AG09319 (cell line): Measurements from ENCODE around the gene DIS3L.
"Not testable (repeated sequence)": the region's sequence is repeated elsewhere in the genome, so short reads cannot be mapped to it uniquely, and the experiment has no call there.

ENCODE experiments used
- DNase-seq: peaks from one replicate; pipeline ENCODE4 v3.0.0-alpha.2; 2010; ENCODE audit warnings: low read depth; ENCODE audit errors: extremely low read depth
- TF ChIP-seq, protein P1 (sequence below): IDR thresholded peaks from 2 replicates; pipeline ENCODE4 v1.5.1; 2011; ENCODE audit warnings: low read depth, mild to moderate bottlenecking, inconsistent platforms, low read length, moderate library complexity

DIS3L gene

DNA sequence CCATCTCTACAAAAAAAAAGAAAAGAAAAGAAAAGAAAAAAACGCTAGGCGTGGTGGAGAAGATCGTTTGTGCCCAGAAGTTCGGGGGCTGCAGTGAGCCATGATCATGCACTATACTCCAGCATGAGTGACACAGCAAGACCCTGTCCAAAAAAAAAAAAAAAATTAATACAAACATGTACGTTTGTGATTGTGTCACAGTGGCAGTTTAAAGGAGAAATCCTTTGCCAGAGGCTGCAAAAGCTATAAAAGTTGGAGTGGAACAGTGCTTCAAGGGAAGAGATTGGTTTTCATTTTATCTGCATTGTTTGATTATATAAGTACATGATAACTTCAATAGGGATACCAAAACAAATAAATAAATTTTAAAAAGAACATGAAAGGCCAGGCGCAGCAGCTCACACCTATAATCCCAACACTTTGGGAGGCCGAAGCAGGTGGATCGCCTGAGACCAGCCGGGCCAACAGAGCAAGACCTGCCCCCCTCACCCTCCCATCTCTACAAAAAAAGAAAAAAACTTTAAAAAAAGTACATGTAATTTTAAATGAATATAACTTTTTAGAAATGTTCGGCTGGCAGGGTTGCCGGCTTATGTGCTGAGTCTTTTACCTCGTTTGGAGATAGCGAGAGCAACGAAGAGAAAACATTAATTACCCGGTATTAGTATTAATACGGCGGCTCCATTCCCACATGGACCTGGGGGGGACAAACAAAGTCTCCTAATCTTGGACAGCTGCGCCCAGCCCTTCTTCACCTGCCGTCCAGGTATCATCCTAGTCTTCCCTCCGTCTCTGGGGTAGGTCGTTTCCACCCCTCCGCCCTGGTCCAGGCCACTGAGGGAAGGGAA is 573 bp upstream of the DIS3L start:
- no peak for DNase-seq
- TF ChIP-seq, protein P1, sequence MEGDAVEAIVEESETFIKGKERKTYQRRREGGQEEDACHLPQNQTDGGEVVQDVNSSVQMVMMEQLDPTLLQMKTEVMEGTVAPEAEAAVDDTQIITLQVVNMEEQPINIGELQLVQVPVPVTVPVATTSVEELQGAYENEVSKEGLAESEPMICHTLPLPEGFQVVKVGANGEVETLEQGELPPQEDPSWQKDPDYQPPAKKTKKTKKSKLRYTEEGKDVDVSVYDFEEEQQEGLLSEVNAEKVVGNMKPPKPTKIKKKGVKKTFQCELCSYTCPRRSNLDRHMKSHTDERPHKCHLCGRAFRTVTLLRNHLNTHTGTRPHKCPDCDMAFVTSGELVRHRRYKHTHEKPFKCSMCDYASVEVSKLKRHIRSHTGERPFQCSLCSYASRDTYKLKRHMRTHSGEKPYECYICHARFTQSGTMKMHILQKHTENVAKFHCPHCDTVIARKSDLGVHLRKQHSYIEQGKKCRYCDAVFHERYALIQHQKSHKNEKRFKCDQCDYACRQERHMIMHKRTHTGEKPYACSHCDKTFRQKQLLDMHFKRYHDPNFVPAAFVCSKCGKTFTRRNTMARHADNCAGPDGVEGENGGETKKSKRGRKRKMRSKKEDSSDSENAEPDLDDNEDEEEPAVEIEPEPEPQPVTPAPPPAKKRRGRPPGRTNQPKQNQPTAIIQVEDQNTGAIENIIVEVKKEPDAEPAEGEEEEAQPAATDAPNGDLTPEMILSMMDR, result no peak

DNA sequence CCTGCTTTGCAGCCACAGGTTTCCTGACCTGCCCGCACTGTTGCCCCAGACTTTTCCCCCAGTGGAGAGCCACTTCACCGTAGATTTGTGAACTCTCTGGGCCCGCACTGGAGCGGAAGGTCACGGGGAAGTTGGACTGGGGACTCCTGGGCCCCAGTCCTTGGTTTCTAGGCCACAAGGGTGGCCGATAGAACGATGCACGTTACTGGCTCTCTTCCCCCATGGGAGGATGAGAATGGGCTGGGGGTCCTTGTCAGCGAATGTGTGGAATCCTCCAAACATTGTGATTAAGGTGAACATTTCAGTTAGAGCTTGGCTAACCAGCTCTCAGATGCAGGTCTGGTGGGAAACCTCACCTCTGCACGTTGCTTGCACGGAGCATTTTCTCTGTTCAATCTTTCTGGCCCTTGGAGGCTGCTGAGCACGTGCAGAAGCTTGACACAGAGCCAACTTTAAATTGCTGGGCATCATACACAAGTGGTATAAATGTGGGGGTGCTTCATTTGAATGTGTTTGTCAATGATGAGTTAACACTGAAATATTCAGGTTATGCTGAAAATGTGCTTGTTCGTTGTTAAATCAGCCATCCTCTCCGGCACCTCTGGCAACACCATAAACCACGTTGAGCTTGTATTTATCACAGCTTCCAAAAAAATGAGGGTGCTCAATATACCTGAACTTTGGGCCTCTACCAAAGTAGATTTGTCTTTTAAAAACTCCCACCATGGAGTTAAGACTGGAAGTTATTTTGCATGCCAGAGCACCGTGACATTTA is 976 bp downstream of the DIS3L start:
- peak; percentile 27 for DNase-seq
- TF ChIP-seq, protein P1, result no peak

DNA sequence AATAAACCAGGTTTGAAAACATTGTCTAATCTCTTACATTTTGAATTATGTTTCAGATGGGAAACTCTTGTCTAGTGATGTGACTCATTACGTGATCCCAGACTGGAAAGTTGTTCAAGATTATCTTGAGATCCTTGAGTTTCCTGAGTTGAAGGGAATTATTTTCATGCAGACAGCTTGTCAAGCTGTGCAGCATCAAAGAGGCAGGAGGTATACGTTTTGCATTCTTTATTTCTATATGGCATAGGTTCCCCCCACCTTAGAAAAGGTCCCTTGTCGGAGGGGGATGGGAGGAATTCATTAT is 1.5 kb downstream of the DIS3L start:
- TF ChIP-seq, protein P1, result no peak
- no peak for DNase-seq

- DNase-seq, result no peak
- TF ChIP-seq, protein P1, result no peak
Measured at GRCh38 chr15:66296186-66296585, 2.8 kb downstream of the DIS3L start.

GRCh38 chr15:66298803-66299251 is 5.5 kb downstream of the DIS3L start:
- no peak for DNase-seq
- TF ChIP-seq, protein P1, result no peak

DNA sequence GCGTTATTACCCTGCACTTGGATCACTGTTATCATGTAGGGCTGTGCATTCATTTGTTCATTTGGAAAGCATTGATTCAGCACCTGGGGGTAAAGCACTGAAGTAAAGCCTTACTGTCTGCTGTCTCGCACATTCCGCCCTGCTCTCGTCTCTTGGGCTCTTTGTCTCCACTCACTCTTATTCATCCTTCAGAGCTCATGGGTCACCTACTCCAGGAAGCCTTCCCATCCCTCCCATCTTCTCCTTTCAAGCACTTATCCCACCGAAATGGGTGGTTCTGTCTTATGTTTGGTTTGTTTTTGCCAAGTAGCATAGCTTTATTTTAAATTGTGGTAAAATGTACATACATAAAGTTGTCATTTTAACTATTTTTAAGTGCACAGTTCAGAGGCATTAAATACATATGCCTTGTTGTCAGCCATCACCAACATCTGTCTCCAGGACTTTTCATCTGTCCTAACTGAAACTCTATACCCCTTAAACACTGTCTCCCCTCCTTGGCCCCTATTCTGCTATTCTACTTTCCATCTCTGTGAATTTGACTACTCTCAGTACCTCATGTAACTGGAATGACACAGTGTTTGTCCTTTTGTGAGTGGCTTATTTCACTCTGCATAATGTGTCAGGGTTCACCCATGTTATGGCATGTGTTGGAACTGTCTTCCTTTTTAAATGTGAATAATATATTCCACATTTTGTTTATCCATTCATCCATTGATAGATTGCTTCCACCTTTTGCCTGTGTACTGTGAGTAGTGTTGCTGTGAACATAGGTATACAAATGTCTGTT is 9.3 kb downstream of the DIS3L start:
- DNase-seq, result no peak
- TF ChIP-seq, protein P1, result no peak

DNA sequence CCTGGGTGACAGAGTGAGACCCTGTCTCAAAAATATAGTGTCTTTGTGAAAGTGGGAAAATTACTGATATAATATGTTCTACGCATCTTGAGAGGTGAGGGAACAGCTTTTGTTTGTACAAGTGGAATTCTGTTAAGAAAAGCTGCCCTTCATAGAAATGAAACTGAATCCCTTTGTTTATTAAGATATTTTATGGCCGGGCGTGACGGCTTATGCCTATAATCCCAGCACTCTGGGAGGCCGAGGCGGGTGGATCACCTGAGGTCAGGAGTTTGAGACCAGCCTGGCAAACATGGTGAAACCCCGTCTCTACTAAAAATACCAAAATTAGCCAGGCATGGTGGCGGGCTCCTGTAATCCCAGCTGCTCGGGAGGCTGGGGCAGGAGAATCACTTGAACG is 11.1 kb downstream of the DIS3L start:
- not testable (repeated sequence) for DNase-seq
